Keratinocyte (primary cell): ENCODE measurements around the gene GPC5.

Experiments
- EZH2 ChIP-seq: IDR thresholded peaks from one replicate; pipeline ENCODE4 v1.6.1; 2012; ENCODE audit warnings: inconsistent platforms, mild to moderate bottlenecking, low read length, moderate library complexity
- TF ChIP-seq, protein P1 (sequence below), 3 experiments: IDR thresholded peaks in 1 of 3; conservative IDR thresholded peaks in 1 of 3; optimal IDR thresholded peaks in 1 of 3; 2 replicates in 2 of 3; 3 replicates in 1 of 3; pipeline versions ENCODE3 to v1.5.1; 2011; ENCODE audit warnings: low read length in 3 of 3, mild to moderate bottlenecking in 3 of 3, moderate library complexity in 2 of 3, control low read depth in 1 of 3, inconsistent platforms in 1 of 3; ENCODE audit not compliant: insufficient read depth in 2 of 3; ENCODE audit errors: extremely low read depth in 1 of 3

DNA sequence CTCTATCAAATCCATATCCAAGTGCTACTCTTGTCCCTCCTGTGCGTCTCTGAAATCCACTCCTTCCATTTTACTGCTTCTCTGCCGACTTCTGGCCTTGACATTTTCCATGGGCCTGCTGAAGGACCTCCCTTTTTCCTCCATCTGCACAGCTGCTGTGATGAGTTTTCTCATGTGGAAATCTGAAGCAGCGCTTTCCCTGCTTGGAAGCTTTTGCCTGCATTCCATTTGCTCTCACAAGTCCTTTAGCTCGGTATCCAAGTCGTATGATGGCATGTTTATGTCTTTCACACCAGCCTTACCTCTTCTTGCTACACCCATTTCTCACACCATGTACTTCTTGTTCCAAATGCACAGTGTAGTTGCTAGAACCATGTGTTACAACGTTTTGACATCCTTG is 328.2 kb downstream of the GPC5 start:
- TF ChIP-seq, protein P1, sequence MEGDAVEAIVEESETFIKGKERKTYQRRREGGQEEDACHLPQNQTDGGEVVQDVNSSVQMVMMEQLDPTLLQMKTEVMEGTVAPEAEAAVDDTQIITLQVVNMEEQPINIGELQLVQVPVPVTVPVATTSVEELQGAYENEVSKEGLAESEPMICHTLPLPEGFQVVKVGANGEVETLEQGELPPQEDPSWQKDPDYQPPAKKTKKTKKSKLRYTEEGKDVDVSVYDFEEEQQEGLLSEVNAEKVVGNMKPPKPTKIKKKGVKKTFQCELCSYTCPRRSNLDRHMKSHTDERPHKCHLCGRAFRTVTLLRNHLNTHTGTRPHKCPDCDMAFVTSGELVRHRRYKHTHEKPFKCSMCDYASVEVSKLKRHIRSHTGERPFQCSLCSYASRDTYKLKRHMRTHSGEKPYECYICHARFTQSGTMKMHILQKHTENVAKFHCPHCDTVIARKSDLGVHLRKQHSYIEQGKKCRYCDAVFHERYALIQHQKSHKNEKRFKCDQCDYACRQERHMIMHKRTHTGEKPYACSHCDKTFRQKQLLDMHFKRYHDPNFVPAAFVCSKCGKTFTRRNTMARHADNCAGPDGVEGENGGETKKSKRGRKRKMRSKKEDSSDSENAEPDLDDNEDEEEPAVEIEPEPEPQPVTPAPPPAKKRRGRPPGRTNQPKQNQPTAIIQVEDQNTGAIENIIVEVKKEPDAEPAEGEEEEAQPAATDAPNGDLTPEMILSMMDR (optimal IDR thresholded peaks at IDR 0.05 in 1 of 3, IDR thresholded peaks at IDR 0.05 in 1 of 3, conservative IDR thresholded peaks at IDR 0.05 in 1 of 3; ENCODE audit: extremely low read depth in 1 of 3, insufficient read depth in 2 of 3, low read length in 3 of 3), result no peak
- TF ChIP-seq EZH2, result no peak
